Body of pancreas (tissue), 4 donors: ENCODE measurements around the gene LMTK2. TPM values are rescaled to one million over a fixed set of nuclear protein-coding genes. Genes with fewer than 3 reads are reported as not detected.

Source experiments
- ATAC-seq: fragments of 150-250 bp; one replicate; pipeline ENCODE4 v1.9.1; 2016
- DNase-seq, 4 donors: peaks; one replicate each; pipeline ENCODE4 v3.0.0-alpha.2; 2019
- H3K27ac ChIP-seq, 4 donors: fragments of 200-600 bp; sonication (generic); 1 replicate in 3 of 4; 2 replicates in 1 of 4; pipeline versions ENCODE4 v1.5.1 to v1.6.1; 2016 to 2019; ENCODE audit warnings: mild to moderate bottlenecking in 1 of 4, mixed read lengths in 1 of 4, moderate library complexity in 1 of 4
- H3K27me3 ChIP-seq, 2 donors: fragments of 200-600 bp; sonication (generic); one replicate each; pipeline ENCODE4 v1.6.0; 2016; ENCODE audit warnings: mild to moderate bottlenecking in 1 of 2
- H3K36me3 ChIP-seq, 2 donors: fragments of 200-600 bp; sonication (generic); replicated peaks in 1 of 2; 2 replicates each; pipeline ENCODE4 v1.5.1; 2016; ENCODE audit warnings: low read depth in 2 of 2; ENCODE audit not compliant: insufficient read depth in 1 of 2
- H3K4me1 ChIP-seq: fragments of 200-600 bp; sonication (generic); one replicate; pipeline ENCODE4 v1.6.0; 2016
- H3K4me3 ChIP-seq, 2 donors: fragments of 200-600 bp; sonication (generic); 1 replicate in 1 of 2; 2 replicates in 1 of 2; pipeline ENCODE4 v1.5.1; 2016 to 2019
- H3K9me3 ChIP-seq, 3 donors: fragments of 200-600 bp; sonication (generic); 1 replicate in 2 of 3; 2 replicates in 1 of 3; pipeline ENCODE4 v1.5.1; 2016
- POLR2A ChIP-seq, 3 donors: fragments of 450-650 bp; IDR thresholded peaks; one replicate each; pipeline ENCODE4 v1.6.1; 2016; ENCODE audit warnings: antibody characterized with exemption in 3 of 3, mild to moderate bottlenecking in 2 of 3
- WGBS, 2 donors: methylation state at CpG; one replicate each; pipeline ENCODE4 v1.1.5; 2017; 5-methylcytosine and 5-hydroxymethylcytosine counted together
- intact Hi-C: fragments of 100-400 bp; cut with DNase I; formaldehyde crosslinking; loops from one replicate; pipeline ENCODE4 v1.15.1; 2023
- total RNA-seq, 2 donors: library from RNA; depleted of rRNA; stranded (reverse); fragments of >200 nt; gene quantifications; one replicate each; pipeline ENCODE4 v1.1.0, GENCODE V29; 2016
- TF ChIP-seq, protein P1 (sequence below), 7 experiments: fragments of 450-650 bp in 4 of 7; fragments of 200-600 bp in 3 of 7; sonication (generic) in 3 of 7; IDR thresholded peaks; one replicate each; pipeline ENCODE4 v1.5.1; 2016 to 2019; ENCODE audit warnings: antibody characterized with exemption in 7 of 7

The LMTK2 gene
- total RNA-seq, 2 donors from 2014 or later = 19.7 to 23.1 TPM

DNA sequence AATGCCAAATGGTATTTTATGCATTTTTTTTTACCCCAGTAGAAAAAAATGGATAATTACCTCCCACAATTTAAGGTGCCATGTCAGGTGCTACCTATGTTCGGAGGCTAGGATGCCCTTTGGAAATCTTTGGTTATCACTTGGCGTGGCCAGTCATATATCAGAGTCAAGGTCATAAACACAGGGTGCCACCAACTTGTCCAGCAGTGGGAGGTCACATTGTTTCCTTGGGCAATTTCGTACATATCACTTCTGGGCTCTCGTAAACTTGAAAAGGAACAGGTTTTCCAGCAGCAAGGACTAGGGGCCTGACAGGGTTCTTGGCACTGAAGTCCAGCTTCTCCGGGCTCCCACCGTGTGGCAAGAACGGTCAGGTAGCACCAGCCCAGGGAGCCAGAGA is 56.6 kb downstream of the LMTK2 start:
- WGBS, 2 donors = 34 to 43% methylated on average over 7 of the region's 7 CpGs
- intact Hi-C loops = loop anchor here (5.0 kb wide), 1 partner anchor 61 kb away; no protein-coding TSS in a partner anchor
- Histone ChIP-seq H3K9me3 (no peaks in the 10 kb centered on the region), H3K4me3 (no peak overlapping the region), H3K27ac (peak overlapping the region in 3 of 4 donors; percentile 16 to 55 (median 36)), H3K4me1 (peaks cover 21% of the 10 kb centered on the region), H3K27me3 (no peaks in the 10 kb centered on the region), H3K36me3 (no peaks in the 10 kb centered on the region)
- no peak for TF ChIP-seq POLR2A (IDR thresholded peaks at IDR 0.05)
- TF ChIP-seq, protein P1, sequence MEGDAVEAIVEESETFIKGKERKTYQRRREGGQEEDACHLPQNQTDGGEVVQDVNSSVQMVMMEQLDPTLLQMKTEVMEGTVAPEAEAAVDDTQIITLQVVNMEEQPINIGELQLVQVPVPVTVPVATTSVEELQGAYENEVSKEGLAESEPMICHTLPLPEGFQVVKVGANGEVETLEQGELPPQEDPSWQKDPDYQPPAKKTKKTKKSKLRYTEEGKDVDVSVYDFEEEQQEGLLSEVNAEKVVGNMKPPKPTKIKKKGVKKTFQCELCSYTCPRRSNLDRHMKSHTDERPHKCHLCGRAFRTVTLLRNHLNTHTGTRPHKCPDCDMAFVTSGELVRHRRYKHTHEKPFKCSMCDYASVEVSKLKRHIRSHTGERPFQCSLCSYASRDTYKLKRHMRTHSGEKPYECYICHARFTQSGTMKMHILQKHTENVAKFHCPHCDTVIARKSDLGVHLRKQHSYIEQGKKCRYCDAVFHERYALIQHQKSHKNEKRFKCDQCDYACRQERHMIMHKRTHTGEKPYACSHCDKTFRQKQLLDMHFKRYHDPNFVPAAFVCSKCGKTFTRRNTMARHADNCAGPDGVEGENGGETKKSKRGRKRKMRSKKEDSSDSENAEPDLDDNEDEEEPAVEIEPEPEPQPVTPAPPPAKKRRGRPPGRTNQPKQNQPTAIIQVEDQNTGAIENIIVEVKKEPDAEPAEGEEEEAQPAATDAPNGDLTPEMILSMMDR (IDR thresholded peaks at IDR 0.05) = no peak
- ATAC-seq = no peak
- no peak for DNase-seq

DNA sequence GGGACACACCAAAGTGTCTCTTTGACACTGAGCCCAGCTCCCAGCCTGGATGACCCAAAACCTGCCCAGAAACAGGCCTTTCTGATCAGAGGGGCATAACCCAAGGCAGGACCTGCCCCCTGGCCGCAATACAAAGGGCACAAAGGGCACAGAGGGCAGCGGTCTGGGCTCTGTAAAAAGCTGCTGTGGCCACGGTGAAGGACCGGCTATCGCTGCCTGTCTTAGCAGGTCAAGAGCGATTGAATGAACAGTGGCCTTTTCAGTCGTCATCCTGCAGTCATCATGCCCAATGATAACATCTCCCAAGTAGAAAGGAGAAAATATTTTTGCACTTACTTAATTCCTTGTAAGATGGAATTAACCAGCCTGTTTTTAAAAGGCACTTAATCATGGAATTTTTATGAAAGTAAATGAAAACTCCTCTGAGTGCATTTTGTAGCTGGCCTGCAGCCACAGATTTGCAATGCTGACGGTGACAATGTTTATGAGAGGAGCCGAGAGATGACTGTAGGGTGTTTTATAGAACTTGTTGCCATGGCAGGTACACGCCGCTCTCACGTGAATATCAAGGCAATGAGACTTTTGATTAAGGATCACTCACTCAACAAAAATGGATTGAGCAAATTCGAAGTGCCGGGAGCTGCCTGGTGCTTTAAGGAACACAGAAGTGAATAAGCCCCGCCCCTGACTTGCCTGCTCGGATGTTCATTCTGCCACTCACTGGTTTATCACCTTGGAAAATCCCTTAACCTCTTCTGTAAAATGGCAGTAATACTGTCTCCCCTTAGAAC is 57.2 kb downstream of the LMTK2 start:
- no peaks in the 10 kb centered on the region for H3K27me3 ChIP-seq
- H3K4me3 ChIP-seq = no peak overlapping the region
- no peak for TF ChIP-seq POLR2A (IDR thresholded peaks at IDR 0.05)
- WGBS, 2 donors = 45 to 68% methylated on average over 14 to 16 of the region's 16 CpGs
- H3K27ac ChIP-seq = peak overlapping the region in 3 of 4 donors; percentile 16 to 55 (median 36)
- ATAC-seq (no peak), DNase-seq (peak in 2 of 4 donors; percentile 34 to 35)
- peaks cover 27% of the 10 kb centered on the region for H3K4me1 ChIP-seq
- no peaks in the 10 kb centered on the region for H3K9me3 ChIP-seq
- no peaks in the 10 kb centered on the region for H3K36me3 ChIP-seq
- intact Hi-C loops = loop anchor here (5.0 kb wide), 1 partner anchor 62 kb away; no protein-coding TSS in a partner anchor

DNA sequence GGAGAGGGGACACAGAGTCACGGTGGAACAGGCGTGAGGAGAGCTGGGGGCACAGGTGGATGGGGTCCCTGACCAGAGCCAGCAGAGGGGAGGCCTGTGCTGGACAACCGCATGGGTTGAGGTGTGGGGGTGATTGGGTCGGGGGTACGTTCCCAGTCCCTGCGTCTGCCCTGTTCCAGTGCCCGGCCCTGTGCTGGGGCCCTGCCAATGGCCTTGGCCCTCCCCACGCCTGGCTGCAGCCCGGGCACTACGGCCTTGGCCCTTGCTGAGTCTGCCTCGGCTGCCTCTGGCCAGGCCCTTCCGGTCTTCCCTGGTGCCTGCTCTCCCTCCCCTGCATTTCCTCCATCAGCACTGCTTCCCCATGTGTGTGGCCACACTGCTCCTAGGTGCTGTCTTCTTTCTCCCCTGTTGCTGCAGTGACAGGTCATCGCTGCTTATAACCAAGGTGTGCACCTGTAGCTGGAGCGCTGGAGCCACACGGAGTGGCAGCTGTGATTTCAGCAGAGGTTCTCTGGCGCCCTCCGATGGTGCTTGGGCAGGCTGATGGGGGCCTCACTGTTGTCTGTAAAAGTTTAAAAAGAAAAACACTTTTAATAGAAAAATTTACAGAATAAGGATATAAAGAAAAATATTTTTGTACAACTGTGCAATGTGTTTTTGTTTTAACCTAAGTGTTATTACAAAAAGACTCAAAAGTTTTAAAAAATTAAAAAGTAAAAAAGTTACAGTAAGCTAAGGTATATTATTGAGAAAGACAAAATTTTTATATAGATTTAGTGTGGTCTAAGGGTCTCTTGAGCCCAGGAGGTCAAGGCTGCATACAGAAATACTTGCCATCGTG is 59.4 kb downstream of the LMTK2 start:
- Histone ChIP-seq H3K4me3 (no peak overlapping the region), H3K9me3 (no peaks in the 10 kb centered on the region), H3K27me3 (no peaks in the 10 kb centered on the region), H3K4me1 (peaks cover 49% of the 10 kb centered on the region), H3K27ac (peak overlapping the region in 1 of 4 donors; percentile 2), H3K36me3 (no peaks in the 10 kb centered on the region)
- 36 to 41% methylated on average over 14 to 17 of the region's 18 CpGs for WGBS, 2 donors
- DNase-seq = peak; percentile 76 to 87 (median 81)
- TF ChIP-seq POLR2A (IDR thresholded peaks at IDR 0.05) = no peak
- TF ChIP-seq, protein P1 (IDR thresholded peaks at IDR 0.05) = peak; percentile 61 to 89 (median 81)
- intact Hi-C loops = loop anchor here (5.0 kb wide), 1 partner anchor 144 kb away; no protein-coding TSS in a partner anchor
- ATAC-seq = peak; percentile 70

DNA sequence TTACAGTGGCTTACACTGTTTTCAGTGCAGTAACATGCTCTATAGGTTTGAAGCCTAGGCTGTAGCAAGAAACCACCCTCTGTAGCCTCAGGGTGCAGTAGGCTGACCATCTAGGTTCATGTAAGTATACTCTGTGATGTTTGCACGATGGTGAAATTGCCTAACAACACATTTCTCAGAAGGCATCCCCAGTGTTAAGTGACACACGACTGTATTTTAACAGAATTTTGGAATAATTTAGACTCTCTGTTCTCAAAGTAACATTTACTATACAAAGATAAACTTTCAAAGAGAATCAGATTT is 60.0 kb downstream of the LMTK2 start:
- no peak for ATAC-seq
- intact Hi-C loops = loop anchor here (5.0 kb wide), 1 partner anchor 144 kb away; no protein-coding TSS in a partner anchor

More for the DNA sequence above, 60.0 kb downstream of the LMTK2 start:
- peak overlapping the region in 1 of 4 donors; percentile 2 for H3K27ac ChIP-seq
- H3K36me3 ChIP-seq = no peaks in the 10 kb centered on the region
- DNase-seq = no peak
- H3K9me3 ChIP-seq = no peaks in the 10 kb centered on the region
- H3K4me1 ChIP-seq = peaks cover 54% of the 10 kb centered on the region
- no peak overlapping the region for H3K4me3 ChIP-seq
- H3K27me3 ChIP-seq = no peaks in the 10 kb centered on the region
- WGBS, 2 donors = 65 to 72% methylated on average over 2 of the region's 2 CpGs
- TF ChIP-seq, protein P1 (IDR thresholded peaks at IDR 0.05) = no peak
- TF ChIP-seq POLR2A (IDR thresholded peaks at IDR 0.05) = no peak
